H9 (cell line): Measurements from ENCODE around the gene MYBPHL. TPM values are rescaled to one million over a fixed set of nuclear protein-coding genes. Genes with fewer than 3 reads are reported as not detected.

ENCODE experiments used
- DNase-seq: peaks from one replicate; pipeline ENCODE4 v3.0.0-alpha.2; 2017
- H2AFZ ChIP-seq: one replicate; pipeline ENCODE4 v1.6.1; 2013; ENCODE audit warnings: mild to moderate bottlenecking, low read length, control low read depth, moderate library complexity
- H2AK5ac ChIP-seq: 2 replicates; pipeline ENCODE4 v1.6.1; 2013; ENCODE audit warnings: low read length, control low read depth, mixed read lengths; ENCODE audit not compliant: insufficient read length
- H2BK120ac ChIP-seq: one replicate; pipeline ENCODE4 v1.6.1; 2013; ENCODE audit warnings: low read depth, mild to moderate bottlenecking, low read length, control low read depth, inconsistent platforms; ENCODE audit not compliant: poor library complexity, severe bottlenecking
- H2BK12ac ChIP-seq: 2 replicates; pipeline ENCODE4 v1.6.1; 2013; ENCODE audit warnings: low read length, control low read depth, mixed read lengths, low read depth; ENCODE audit not compliant: insufficient read length
- H2BK15ac ChIP-seq: 2 replicates; pipeline ENCODE4 v1.6.1; 2013; ENCODE audit warnings: low read depth, low read length, control low read depth
- H2BK20ac ChIP-seq: one replicate; pipeline ENCODE4 v1.6.1; 2013; ENCODE audit warnings: low read depth, mild to moderate bottlenecking, low read length, control low read depth, inconsistent platforms; ENCODE audit not compliant: poor library complexity, severe bottlenecking
- H2BK5ac ChIP-seq: 2 replicates; pipeline ENCODE4 v1.6.1; 2013; ENCODE audit warnings: low read length, control low read depth, mixed read lengths; ENCODE audit not compliant: insufficient read length
- H3K14ac ChIP-seq: 2 replicates; pipeline ENCODE4 v1.6.1; 2013; ENCODE audit warnings: low read length, control low read depth; ENCODE audit not compliant: insufficient read depth
- H3K18ac ChIP-seq: 2 replicates; pipeline ENCODE4 v1.6.1; 2013; ENCODE audit warnings: low read depth, mild to moderate bottlenecking, mixed read lengths, low read length, control low read depth; ENCODE audit not compliant: insufficient read length
- H3K23ac ChIP-seq: 2 replicates; pipeline ENCODE4 v1.6.1; 2013; ENCODE audit warnings: low read length, control low read depth, mixed read lengths, low read depth; ENCODE audit not compliant: insufficient read length
- H3K23me2 ChIP-seq: 2 replicates; pipeline ENCODE4 v1.6.1; 2013; ENCODE audit warnings: low read depth, mild to moderate bottlenecking, mixed read lengths, low read length, control low read depth; ENCODE audit not compliant: insufficient read length, poor library complexity, severe bottlenecking
- H3K27ac ChIP-seq: 2 replicates; pipeline ENCODE4 v1.5.1; 2013; ENCODE audit warnings: low read length, control low read depth, mixed read lengths, low read depth; ENCODE audit not compliant: insufficient read length
- H3K27me3 ChIP-seq: 2 replicates; pipeline ENCODE4 v1.6.1; 2013; ENCODE audit warnings: low read length, control low read depth, inconsistent platforms; ENCODE audit not compliant: insufficient read depth
- H3K4ac ChIP-seq: 2 replicates; pipeline ENCODE4 v1.6.1; 2013; ENCODE audit warnings: low read depth, mild to moderate bottlenecking, control low read depth, inconsistent platforms, low read length, moderate library complexity
- H3K4me1 ChIP-seq: 2 replicates; pipeline ENCODE4 v1.6.1; 2013; ENCODE audit warnings: low read length, control low read depth, inconsistent platforms; ENCODE audit not compliant: insufficient read depth
- H3K4me2 ChIP-seq: 2 replicates; pipeline ENCODE4 v1.6.1; 2013; ENCODE audit warnings: low read length, control low read depth, mixed read lengths; ENCODE audit not compliant: insufficient read length, insufficient read depth
- H3K56ac ChIP-seq: 2 replicates; pipeline ENCODE4 v1.6.1; 2013; ENCODE audit warnings: low read depth, mild to moderate bottlenecking, mixed read lengths, low read length, control low read depth; ENCODE audit not compliant: insufficient read length
- H3K79me1 ChIP-seq: 2 replicates; pipeline ENCODE4 v1.6.1; 2013; ENCODE audit warnings: low read depth, mild to moderate bottlenecking, moderate library complexity, low read length, control low read depth, inconsistent platforms; ENCODE audit not compliant: insufficient read depth, poor library complexity, severe bottlenecking
- H3K79me2 ChIP-seq: 2 replicates; pipeline ENCODE4 v1.6.1; 2013; ENCODE audit warnings: low read length, control low read depth, inconsistent platforms; ENCODE audit not compliant: insufficient read depth
- H3K9ac ChIP-seq: 2 replicates; pipeline ENCODE4 v1.6.1; 2013; ENCODE audit warnings: low read length, control low read depth, mixed read lengths; ENCODE audit not compliant: insufficient read length; ENCODE audit errors: extremely low read depth
- H3K9me3 ChIP-seq: one replicate; pipeline ENCODE4 v1.6.1; 2013; ENCODE audit warnings: low read depth, low read length, inconsistent platforms; ENCODE audit not compliant: control insufficient read depth
- H3T11ph ChIP-seq: one replicate; pipeline ENCODE4 v1.6.1; 2013; ENCODE audit warnings: mild to moderate bottlenecking, low read length, control low read depth, inconsistent platforms
- H4K20me1 ChIP-seq: one replicate; pipeline ENCODE4 v1.6.1; 2013; ENCODE audit not compliant: control insufficient read depth, insufficient read length, insufficient read depth
- H4K5ac ChIP-seq: 2 replicates; pipeline ENCODE4 v1.6.1; 2013; ENCODE audit warnings: low read depth, mild to moderate bottlenecking, mixed read lengths, low read length, control low read depth; ENCODE audit not compliant: insufficient read length
- H4K8ac ChIP-seq: replicated peaks from 2 replicates; pipeline ENCODE4 v1.6.1; 2013; ENCODE audit warnings: low read length, control low read depth, mixed read lengths, low read depth; ENCODE audit not compliant: insufficient read length
- H4K91ac ChIP-seq: 2 replicates; pipeline ENCODE4 v1.6.1; 2013; ENCODE audit warnings: low read depth, mild to moderate bottlenecking, moderate library complexity, mixed read lengths, low read length, control low read depth; ENCODE audit not compliant: insufficient read length
- H3K27ac Mint-ChIP-seq, 3 experiments: 2 replicates in 2 of 3; 3 replicates in 1 of 3; pipeline ENCODE4 v1.8.0; 2020 to 2021; ENCODE audit warnings: mixed read lengths in 3 of 3, mild to moderate bottlenecking in 1 of 3, moderate library complexity in 1 of 3
- H3K27me3 Mint-ChIP-seq: 2 replicates; pipeline ENCODE4 v1.8.0; 2021; ENCODE audit warnings: low read depth, mild to moderate bottlenecking, moderate library complexity, mixed read lengths
- H3K36me3 Mint-ChIP-seq, 3 experiments: 2 replicates in 2 of 3; 3 replicates in 1 of 3; pipeline ENCODE4 v1.8.0; 2020 to 2021; ENCODE audit warnings: low read depth in 3 of 3, mixed read lengths in 3 of 3; ENCODE audit not compliant: insufficient read depth in 1 of 3
- H3K4me1 Mint-ChIP-seq, 2 experiments: 2 replicates each; pipeline ENCODE4 v1.8.0; 2020; ENCODE audit warnings: mixed read lengths in 2 of 2
- H3K4me3 Mint-ChIP-seq, 2 experiments: 2 replicates in 1 of 2; 3 replicates in 1 of 2; pipeline ENCODE4 v1.8.0; 2020 to 2021; ENCODE audit warnings: mild to moderate bottlenecking in 2 of 2, mixed read lengths in 2 of 2, moderate library complexity in 1 of 2
- H3K9me3 Mint-ChIP-seq, 2 experiments: 2 replicates in 1 of 2; 3 replicates in 1 of 2; pipeline ENCODE4 v1.8.0; 2020; ENCODE audit warnings: mild to moderate bottlenecking in 2 of 2, mixed read lengths in 2 of 2, moderate library complexity in 1 of 2
- CTCF ChIP-seq: fragments of 200-600 bp; sonication (generic); conservative IDR thresholded peaks from 3 replicates; pipeline ENCODE4 v1.8.0; 2021; ENCODE audit warnings: antibody characterized with exemption, mild to moderate bottlenecking
- WGBS: extraction: QIAGEN DNeasy Blood & Tissue Kit; methylation state at CpG from one replicate; pipeline ENCODE4 v1.1.7; 2013; ENCODE audit warnings: missing lambda C conversion rate, low lambda C conversion rate, mixed read lengths; ENCODE audit not compliant: insufficient read length; ENCODE audit errors: extremely low coverage; 5-methylcytosine and 5-hydroxymethylcytosine counted together
- total RNA-seq: library from RNA; stranded (reverse); gene quantifications from 2 replicates; pipeline ENCODE4 v1.2.1, GENCODE V29; 2021

Gene MYBPHL
- total RNA-seq, 1 experiment from 2014 or later: 0.59 TPM

GRCh38 chr1:109338608-109339007 lies 31.8 kb upstream of the MYBPHL start:
- no CpG with 5 or more reads among the region's 3 CpGs for WGBS
- TF ChIP-seq CTCF: no peak
- Histone ChIP-seq H4K20me1 (no peaks in the 10 kb centered on the region), H4K8ac (no peak overlapping the region), H2BK20ac (no peak overlapping the region), H3K27ac (no peak overlapping the region), H3K18ac (no peak overlapping the region), H3K56ac (no peak overlapping the region), H3K14ac (no peak overlapping the region), H2BK120ac (no peak overlapping the region), H4K91ac (no peak overlapping the region), H3T11ph (no peak overlapping the region), H2AFZ (no peak overlapping the region), H3K23me2 (no peaks in the 10 kb centered on the region), H3K9ac (no peak overlapping the region), H3K9me3 (no peaks in the 10 kb centered on the region), H2AK5ac (no peak overlapping the region), H2BK15ac (no peak overlapping the region), H3K27me3 (no peaks in the 10 kb centered on the region), H3K4ac (no peak overlapping the region), H3K4me2 (no peak overlapping the region), H3K23ac (no peak overlapping the region), H2BK12ac (no peak overlapping the region), H2BK5ac (no peak overlapping the region), H3K79me1 (no peaks in the 10 kb centered on the region), H3K79me2 (no peaks in the 10 kb centered on the region), H3K4me1 (no peaks in the 10 kb centered on the region), H4K5ac (no peak overlapping the region)
- Mint-ChIP-seq H3K27me3 (no peaks in the 10 kb centered on the region), H3K36me3 (peaks cover 31 to 67% (median 64%) of the 10 kb centered on the region in 3 experiments), H3K9me3 (no peaks in the 10 kb centered on the region), H3K4me3 (no peak overlapping the region), H3K27ac (no peak overlapping the region; a peak in 1 of 7 replicates), H3K4me1 (no peaks in the 10 kb centered on the region)
- DNase-seq: no peak
